GM19023 (cell line): ENCODE data around the gene RAC2.

ENCODE experiments used
- ATAC-seq: cut with Tn5 transposase; IDR thresholded peaks from one replicate; pipeline ENCODE4 v1.9.1; 2021; ENCODE audit warnings: mild to moderate bottlenecking, moderate library complexity; ENCODE audit not compliant: unreplicated experiment

RAC2 gene

DNA sequence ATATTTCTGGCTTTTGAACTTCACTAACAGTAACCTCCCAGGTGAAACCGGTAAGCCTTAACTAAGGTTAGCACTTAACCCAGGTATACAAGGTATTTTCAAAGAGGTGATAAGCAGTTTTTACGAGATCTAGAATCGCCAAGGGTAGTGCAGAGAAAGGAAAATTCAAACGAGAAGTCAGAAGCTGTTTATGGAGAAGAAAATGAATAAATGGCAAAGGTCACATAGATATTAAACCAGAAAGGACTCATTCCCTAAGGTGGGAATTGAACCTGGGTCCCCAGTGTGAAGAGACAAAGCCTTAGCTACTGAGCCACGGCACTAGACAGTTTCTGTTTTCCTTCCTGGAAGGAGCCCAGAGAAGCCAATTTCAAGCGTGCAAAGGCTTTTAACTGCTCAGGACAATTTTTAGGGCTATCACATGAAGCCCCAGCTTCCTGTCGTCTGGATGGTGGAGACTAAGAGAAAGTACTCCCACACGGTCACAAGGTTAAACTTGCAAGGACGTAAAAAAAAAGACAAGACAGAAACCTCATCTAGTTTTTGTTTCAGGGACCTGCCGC, 50.4 kb downstream of the RAC2 start:
- ATAC-seq = no peak

DNA sequence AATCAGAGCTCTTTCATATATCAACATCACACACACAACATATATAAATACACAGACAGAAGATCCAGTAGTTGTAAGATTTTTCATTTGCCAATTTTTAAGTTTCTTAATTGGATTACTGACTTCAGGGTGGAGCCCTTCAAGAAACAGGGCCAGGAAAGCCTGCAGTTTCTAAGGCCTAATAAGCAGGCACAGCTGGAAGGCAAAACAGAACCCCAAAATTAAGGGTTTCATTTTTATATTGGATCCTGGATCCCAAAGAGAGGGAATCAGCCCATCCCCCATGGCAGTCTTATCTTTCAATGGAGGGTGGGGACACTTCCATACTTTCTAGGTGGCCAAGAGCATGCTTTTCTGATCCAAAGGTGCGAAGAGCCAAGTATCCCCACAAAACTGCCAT, 51.3 kb downstream of the RAC2 start:
- no peak for ATAC-seq

DNA sequence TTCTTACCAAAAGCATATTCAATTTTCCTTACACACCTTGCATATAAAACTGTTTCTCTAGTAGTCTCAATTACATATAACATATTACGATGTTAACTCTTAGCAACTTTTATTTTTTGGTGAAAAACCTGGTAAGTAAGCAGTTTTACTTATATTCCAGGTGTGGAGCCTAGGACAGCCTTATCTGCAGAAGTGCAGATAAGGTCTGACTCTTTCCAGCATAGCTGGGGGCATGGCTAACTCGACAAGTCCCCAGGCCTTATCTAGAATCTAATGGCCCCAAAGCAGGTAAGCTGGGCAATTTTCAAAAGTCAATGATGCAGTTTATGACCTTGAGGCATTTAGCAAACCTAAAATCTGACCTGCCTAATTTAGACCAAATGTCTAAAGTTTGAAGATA, 51.9 kb downstream of the RAC2 start:
- no peak for ATAC-seq

DNA sequence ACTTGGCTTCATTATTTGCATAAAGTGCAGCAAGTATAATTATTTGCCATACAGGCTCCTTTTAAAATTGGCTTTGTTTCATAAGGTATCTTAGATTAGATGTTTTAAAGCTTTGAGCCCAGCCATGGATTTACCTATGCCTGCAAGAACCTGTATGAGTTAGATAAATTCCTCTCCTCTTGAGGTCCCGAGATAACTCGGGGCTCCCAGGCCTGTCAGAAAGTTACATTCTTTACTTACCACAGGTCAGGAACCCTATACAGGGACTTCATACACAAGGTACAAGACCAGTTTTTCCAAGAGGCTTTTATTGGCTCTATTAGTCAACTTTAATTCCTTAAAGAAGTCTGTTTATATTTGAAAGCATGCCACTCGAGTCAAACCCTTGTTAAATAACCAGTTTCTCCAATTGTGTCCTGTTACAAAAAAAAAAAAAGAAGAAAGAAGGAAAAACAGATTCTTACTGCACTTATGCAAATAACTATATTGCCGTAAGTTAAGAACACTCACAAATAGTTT, 53.7 kb downstream of the RAC2 start:
- no peak for ATAC-seq

DNA sequence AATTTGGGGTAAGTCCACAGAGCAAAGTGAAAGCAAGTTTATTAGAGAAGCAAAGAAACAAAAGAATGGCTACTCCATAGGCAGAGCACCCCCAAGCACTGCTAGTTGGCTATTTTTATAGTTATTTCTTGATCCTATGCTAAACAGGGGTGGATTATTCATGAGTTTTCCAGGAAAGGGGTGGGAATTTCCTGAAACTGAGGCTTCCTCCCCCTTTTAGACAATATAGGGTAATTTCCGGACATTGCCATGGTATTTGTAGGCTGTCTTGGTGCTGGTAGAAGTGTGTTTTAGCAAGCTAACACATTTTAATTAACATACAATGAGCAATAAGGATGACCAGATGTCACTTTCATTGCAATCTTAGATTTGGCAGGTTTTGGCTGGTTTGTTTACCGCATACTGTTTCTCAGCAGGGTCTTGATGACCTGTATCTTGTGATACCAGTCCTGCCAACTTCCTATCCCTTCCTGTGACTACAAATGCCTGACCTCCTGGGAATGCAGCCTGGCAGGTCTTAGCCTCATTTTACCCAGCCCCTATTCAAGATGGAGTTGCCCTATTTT, 55.1 kb downstream of the RAC2 start:
- ATAC-seq = no peak

DNA sequence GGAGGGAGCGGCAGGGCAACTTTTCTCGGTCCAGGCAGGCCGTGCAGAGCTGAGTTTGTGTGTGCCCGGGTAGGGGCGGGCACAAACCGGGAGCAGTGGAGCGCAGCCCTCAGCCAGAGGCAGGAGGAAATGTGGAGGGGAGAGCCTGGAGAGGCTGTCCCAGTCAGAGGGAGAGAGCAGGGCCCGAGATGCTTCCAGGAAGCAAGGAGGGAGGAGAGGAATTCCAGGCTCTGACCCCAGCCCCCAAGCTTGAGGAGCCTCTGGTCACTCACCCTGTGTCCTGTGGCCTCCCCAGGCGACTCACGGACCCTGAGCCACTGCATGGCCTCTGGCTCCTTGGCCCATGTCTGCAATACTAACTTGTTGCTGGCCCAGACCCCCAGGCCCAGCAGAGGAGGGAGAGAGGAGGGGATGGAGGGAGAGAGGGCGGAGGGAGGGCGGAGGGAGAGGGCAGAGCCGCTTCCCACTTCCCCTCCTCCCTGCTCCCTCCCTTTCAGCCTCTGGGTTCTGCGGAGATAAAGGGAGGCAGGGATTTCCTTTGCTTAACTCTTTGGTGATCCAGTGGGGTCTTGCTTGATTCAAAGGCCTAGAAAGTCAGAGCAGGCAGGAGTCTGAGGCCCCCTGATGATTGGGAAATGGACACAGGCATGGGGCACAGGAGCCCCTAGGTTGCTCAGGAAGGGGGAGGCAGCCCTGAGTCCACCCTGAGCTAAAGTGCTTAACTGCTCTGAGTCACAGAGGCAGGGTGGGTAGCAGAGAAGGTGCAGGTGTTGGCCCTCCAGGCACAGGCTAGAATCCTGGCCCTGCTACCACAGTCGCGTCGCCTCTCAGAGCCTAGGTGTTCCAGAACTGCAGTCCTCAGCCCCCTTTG, 55.9 kb downstream of the RAC2 start, which contains the start of gene C1QTNF6:
Gene C1QTNF6 (minus strand): TSS at position 357 of the 871 bp plus-strand sequence. CDS start 34 bp downstream, at position 323.
- ATAC-seq = no peak

DNA sequence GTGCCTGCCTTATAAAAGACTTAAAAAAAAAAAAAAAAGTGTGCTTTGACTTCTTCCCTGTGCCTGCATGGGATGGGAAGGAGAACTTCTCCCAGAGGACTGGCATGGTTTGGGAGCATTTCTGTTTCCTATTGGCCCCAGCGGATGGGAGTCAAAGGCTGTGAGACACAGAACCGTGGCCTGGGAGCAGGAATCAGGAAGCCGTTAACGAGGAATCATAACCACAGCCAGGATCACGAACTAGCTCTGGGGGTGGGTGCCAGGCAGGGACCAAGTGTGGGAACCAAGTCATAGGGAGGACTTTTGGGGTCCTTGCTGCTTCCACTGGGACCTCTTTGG, 56.5 kb downstream of the RAC2 start:
- no peak for ATAC-seq

DNA sequence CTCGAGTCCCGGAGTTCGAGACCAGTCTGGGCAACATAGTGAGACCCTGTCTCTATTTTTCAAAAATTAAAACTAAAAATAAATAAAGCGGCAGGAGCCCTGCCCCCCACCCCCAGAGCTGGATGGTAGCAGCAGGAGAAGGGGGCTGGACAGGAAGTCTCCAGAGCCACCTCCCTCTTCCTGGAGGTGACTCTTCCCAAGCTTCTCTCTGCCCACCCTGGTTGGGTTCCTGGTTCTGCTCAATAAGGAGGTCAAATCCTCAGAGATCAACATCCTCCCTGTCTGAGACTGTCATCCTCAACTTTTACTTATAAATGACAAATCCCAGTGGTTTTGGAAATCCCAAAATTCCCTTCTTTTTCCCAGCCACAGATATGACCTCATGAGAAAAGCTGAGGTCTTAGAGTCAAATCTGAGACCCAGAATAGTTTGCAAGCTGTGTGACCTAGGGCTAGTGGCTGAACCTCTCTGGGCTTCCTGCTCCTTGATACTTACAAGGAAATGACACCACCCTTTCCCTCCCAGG, 57.0 kb downstream of the RAC2 start:
- ATAC-seq = no peak

DNA sequence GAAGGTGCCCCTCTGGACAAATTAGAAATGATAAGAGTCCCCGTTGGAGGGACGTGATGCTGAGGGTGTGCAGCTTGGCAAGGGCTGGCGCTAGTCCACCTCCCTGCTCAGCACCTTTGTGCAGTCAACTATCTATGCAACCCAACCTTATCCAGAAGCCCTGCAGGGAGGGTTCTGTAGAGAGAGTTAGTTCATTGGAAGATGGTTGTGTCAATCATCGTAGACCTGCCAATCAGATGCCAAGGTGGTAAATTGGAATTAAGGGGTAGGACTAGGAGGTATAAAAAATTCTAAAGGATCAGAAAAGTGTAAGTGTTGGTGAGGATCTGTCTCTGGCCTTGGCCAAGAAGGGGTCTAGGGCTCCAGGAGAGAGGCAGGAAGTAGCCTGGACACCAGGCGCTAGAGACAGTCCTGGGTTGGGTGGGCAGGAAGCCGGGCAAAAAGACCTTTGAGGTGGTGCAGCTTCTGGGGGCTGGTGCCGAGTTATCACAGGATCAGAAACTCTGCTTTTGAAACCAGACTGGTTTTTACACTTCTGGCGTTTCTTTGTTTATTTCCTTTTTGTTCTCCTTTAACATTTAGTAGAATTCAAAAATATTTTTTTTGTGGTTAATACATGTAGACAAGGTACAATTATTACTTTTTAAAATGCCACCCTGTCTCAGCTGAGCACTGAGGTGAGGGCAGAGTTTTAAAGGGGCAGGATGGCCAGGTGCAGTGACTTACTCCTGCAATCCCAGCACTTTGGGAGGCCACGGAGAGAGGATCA, 57.7 kb downstream of the RAC2 start:
- no peak for ATAC-seq

DNA sequence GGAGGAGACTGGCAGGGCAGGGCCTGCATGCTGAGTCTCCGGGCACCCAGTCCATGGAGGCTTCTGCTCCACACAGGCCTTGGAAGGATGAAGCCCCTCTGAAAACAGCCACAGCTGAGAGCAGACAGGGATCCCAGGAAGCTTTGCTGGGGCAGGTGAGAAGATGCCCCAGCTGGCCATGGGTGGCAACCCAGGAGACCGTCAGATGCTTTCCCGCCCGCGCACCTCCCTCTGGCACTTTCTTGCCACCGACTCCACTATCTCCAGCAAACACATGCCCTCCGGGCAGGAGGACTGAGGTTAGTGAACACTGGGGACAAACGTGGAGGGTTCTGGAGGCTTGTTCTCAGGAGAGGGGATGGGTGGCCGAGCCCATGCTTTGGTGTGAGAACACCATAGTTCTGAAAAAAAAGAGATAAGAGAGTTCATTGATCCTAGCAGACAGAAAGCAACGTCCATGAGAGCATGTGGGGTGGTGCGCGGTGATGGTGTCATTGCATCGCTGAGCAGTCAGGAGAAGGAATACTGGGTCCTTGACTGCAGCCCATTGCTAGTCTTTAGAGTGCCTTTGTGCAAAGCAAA, 58.3 kb downstream of the RAC2 start:
- no peak for ATAC-seq

DNA sequence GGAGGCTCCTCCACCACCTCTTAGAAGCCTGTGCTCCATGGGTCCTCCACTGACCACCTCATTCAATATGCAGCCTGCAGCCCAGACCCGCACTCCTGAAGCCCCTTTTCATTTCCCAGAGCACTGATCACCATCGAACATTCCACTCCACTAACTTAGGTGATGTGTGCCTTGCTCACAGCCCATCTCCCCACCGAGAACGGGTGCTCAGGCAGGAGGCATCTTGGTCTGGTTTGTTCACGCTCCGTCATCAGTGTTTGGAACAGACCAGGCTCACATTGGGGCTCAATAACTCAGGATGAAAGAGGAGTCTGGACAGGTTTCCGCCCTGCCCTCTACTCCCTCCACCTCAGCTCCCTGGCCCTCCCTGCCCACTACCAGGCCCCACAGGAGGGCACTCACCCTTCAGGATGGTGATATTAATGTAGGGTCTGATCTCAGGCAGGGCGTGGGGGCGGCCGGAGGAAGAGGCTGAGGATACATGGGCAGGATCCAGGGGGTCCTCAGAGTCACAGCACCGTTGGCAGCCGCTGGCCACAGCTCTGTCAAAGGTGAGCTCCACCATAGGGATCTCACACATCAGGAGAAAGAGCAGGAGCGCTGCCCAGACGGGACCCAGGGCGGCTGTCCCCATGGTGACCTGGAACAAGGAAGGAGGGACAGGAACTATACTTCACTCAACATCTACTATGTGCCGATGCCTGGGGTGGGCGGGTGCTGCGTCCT, 59.1 kb downstream of the RAC2 start:
- no peak for ATAC-seq

DNA sequence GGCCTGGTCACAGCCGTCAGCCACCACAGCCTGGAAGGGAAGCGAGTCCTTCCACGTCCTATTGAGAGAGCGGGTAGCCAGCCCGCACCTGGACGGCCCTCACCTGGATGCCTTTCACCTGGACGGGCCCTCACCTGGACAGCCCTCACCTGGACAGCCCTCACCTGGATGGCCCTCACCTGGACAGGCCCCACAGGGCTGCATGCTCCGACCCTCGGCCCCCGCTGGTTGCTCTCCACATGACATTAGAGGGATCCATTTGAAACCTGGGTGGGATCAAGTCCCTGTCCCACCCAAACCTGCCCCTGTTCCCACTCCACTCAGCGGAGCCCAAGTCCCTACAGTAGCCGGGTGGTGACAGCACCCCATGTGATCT, 59.7 kb downstream of the RAC2 start:
- ATAC-seq = no peak

DNA sequence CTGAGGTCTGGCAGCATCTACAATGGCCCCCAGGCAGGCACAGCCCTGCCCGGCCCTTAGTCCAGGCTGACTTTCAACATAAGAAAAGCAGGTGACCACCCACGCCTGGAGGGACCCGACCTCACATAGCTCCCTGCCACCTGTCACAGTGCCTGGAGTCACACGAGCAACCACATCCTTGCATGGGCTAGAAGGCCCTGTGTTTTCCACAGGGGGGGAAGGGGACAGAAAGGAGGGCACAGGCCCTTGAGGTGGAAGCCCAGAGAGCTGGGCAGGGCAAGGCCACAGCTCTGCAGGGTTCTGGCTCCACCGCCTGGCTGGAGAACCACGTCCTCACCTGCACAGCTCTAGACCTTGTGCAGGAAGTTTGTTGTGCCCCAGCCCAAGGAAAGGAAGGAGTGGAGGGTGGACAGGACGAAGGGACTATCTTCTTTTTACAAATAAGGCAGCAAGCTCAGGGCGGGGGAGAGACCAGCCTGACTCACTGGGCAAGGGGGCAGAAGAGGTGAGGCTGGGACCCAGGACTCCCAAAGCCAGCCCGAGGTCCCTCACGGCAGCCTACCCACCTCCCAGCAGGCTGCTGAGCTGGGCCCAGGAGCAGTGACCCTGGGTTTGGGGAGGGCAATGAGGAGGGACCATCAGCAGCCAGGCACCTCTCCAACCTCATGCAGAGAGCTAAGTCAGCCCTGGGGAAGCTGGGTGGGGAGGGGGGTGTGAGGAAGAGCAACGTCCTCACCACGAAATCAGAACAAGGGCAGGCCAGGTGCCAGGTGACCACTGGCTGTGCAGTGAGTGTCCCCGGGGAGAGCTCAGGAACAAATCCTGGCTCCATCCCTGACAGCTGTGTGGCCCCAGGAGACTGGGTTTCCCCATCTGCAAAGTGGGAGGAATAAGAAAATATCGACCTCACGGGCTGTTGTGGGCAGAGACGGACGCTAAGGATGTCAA, 60.4 kb downstream of the RAC2 start:
- ATAC-seq = no peak

DNA sequence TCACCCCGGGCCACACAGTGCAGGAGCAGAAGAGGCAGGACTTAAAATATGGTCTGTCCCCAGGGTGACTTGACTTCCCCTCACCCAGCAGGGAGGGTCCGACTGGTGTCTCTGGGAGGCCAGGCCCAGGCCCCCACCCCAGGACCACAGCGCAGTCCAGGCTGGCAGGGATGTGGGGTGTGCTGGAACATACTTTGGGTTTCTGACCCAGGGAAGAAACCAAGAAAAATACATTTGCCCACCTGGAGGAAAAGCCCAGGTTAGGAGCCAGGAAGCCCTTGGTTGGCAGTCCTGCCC, 61.2 kb downstream of the RAC2 start:
- ATAC-seq = no peak

DNA sequence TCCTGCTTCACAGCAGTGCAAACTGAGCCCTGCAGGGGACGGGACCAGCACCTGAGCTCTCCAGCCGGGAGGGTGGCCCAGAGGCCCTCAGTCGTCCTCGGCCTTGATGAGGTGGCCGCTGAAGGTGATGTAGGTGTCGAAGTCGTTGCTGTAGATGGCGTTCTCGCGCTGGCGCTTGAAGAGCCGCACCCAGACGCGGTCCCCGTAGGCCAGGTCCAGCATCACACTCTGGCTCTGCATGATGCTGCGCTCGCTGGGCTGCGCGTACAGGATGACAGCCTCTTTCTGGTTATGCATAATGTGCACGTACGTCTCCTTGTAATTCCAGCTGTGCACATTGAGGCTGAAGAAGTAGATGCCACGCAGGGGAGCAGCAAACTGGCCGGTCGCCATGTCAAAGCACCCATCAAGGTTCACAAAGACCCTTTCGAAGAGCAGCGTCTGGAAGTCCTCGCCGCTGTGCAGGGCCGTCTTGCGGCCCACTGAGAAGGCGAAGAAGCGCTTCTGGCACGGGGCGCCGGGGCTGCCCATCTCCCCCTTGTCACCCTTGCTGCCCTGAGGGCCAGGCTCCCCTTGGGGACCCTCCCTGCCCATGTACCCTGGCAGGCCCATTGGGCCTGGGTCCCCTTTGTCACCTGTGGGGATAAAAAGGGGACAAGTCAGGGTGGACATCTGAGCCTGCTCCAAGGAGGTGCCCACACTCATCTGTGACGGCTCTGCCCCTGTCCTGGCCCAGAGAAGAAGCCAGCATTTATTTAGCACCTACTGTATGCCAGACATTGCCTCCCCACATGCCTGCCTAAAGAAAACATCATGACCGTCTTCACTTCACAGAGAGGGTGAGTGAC, 61.7 kb downstream of the RAC2 start:
- no peak for ATAC-seq

DNA sequence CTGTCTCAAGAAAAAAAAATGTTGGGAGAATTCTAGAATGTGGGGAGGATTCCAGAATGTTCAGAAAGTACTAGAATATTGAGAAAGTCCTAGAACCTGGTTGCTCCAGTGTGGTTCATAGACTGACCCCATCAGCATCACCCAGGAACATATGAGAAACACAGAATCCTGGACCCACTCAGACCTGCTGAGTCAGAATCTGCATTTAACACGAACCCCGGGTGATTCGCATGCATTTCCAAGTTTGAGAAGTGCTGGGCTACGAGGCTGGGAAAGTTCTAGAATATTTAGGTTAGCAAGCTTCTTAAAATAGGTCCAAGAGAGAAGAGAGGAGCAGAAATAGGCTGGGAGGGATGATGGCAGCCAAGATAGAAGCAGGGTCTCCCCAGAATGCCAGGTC, 62.4 kb downstream of the RAC2 start:
- ATAC-seq = no peak

DNA sequence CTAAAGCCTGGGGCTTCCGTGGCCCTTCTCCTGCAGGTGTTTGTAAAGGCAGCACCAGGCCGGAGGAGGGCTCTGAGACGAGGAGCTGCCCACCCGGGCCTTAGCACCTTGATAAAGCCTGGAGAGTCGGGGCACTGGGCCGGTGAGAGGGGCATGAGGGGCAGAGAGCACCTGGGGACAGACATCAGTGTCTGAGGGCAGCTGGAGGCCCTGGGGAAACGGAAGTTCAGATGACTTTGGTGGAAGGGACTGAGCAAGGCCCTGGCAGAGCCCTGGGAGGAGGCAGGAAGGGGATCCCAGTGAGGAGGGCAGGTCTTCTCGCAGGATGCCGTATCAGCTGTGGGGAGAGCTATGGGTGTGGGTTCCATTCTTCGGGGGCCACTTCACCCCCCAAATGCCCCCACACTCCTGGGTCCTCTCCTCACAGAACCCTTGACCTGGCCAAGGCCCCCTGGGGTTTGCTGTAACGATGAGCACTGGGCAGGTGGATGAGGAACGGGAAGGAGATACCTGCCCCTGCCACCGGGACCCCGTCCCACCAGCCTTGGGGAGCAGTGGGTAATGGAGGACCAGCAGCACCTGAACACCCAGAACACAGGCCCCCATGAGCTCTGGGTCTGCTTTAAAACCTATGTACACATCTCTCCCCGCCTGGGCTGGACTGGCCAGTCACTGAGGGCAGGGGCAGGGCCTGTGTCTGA, 63.4 kb downstream of the RAC2 start:
- no peak for ATAC-seq
